DOHH2 (cell line): ENCODE measurements around the gene ALK.

Experiments
- EZH2phosphoT487 ChIP-seq: fragments of 200-600 bp; sonication (generic); IDR thresholded peaks from 2 replicates; pipeline ENCODE4 v1.6.1; 2017; ENCODE audit warnings: borderline replicate concordance, mild to moderate bottlenecking, antibody characterized with exemption, low read length, moderate library complexity, mixed read lengths
- TF ChIP-seq, protein P1 (sequence below): fragments of 200-600 bp; sonication (generic); IDR thresholded peaks from one replicate; pipeline ENCODE4 v1.5.1; 2014; ENCODE audit warnings: antibody characterized with exemption, mild to moderate bottlenecking, low read depth, low read length; ENCODE audit not compliant: poor library complexity, severe bottlenecking

DNA sequence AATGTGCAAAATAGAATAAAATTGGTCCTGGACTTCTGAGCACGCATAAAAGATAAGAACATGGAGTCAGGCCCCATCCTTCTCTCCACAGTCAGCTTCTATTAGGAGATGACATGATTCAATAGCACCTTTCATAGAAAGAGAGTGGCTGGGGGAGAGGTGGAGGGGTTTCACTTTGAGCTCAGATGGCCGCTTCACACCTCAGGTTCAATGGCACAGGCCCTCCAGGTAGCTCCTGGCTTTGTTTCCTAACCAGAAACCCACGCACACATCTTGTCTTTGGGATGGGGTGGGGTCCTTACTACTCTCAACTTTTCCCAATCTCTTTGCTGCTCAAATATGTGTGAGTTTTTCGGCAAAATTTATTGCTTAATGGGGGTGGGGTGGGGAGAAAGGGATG, 473.9 kb downstream of the ALK start:
- TF ChIP-seq, protein P1, sequence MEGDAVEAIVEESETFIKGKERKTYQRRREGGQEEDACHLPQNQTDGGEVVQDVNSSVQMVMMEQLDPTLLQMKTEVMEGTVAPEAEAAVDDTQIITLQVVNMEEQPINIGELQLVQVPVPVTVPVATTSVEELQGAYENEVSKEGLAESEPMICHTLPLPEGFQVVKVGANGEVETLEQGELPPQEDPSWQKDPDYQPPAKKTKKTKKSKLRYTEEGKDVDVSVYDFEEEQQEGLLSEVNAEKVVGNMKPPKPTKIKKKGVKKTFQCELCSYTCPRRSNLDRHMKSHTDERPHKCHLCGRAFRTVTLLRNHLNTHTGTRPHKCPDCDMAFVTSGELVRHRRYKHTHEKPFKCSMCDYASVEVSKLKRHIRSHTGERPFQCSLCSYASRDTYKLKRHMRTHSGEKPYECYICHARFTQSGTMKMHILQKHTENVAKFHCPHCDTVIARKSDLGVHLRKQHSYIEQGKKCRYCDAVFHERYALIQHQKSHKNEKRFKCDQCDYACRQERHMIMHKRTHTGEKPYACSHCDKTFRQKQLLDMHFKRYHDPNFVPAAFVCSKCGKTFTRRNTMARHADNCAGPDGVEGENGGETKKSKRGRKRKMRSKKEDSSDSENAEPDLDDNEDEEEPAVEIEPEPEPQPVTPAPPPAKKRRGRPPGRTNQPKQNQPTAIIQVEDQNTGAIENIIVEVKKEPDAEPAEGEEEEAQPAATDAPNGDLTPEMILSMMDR: no peak
- TF ChIP-seq EZH2phosphoT487: no peak
